ENCODE measurements around the gene C1QC. TPM values are rescaled to one million over a fixed set of nuclear protein-coding genes. Genes with fewer than 3 reads are reported as not detected.

Gene C1QC
- total RNA-seq, 1 experiment from 2014 or later, result 0.59 TPM

GRCh38 chr1:22689505-22689904 is 46.1 kb downstream of the C1QC start:
- POLR2A ChIA-PET, result interaction anchor here (0.7 kb wide), 1 partner anchor 36 kb away, joined by 4 read pairs; no protein-coding TSS in a partner anchor
- H3K79me2 ChIP-seq (ENCODE audit: insufficient read depth, low read length), result no peaks in the 10 kb centered on the region
- H4K20me1 ChIP-seq (ENCODE audit: insufficient read depth), result no peaks in the 10 kb centered on the region
- H3K36me3 ChIP-seq (ENCODE audit: control insufficient read depth in 1 of 2, insufficient read depth in 2 of 2, low read length in 2 of 2), result no peaks in the 10 kb centered on the region
- H3K4me1 ChIP-seq (ENCODE audit: control insufficient read depth in 1 of 2, insufficient read depth in 2 of 2, low read length in 2 of 2), result peaks cover 7 to 15% of the 10 kb centered on the region in 2 experiments; a peak in 3 of 4 replicates
- peak overlapping the region; percentile 18 to 38 for H3K4me3 ChIP-seq (replicated peaks in 1 of 2; ENCODE audit: low read depth in 1 of 2, low read length in 2 of 2)
- H3K27ac ChIP-seq (ENCODE audit: low read depth, low read length), result peak overlapping the region; percentile 2; the same call in 1 of the 2 replicates
- RAD21 ChIA-PET (ENCODE audit: low non-redundant PET in 1 of 2, low total read pairs in 2 of 2, uncharacterized antibody in 2 of 2, unreplicated experiment in 2 of 2), result no interaction called here
- peak overlapping the region; percentile 66 for H2AFZ ChIP-seq (ENCODE audit: low read depth, low read length, poor library complexity, severe bottlenecking)
- intact Hi-C loops (cut with micrococcal nuclease), result no loop called here
- no peaks in the 10 kb centered on the region for H3K27me3 ChIP-seq (ENCODE audit: insufficient read depth, low read length)
- peak; percentile 87 for ATAC-seq
- H3K4me2 ChIP-seq (ENCODE audit: low read length), result peak overlapping the region; percentile 65
- peak; percentile 74 for DNase-seq (ENCODE audit: low read depth, low spot score)
- no peaks in the 10 kb centered on the region for H3K9me2 ChIP-seq (ENCODE audit: insufficient read depth)
- no peaks in the 10 kb centered on the region for H3K9me3 ChIP-seq (ENCODE audit: control insufficient read depth in 1 of 2, insufficient read depth in 1 of 2, low read depth in 1 of 2, low read length in 2 of 2)
- TF ChIP-seq CBX3 (IDR thresholded peaks at IDR 0.05; ENCODE audit: low read depth) (peak; percentile 67; the same call in 1 of the 2 replicates), JUND (IDR thresholded peaks at IDR 0.05) (peak; percentile 72), MAX (IDR thresholded peaks at IDR 0.05) (peak; percentile 39; the same call in 1 of the 2 replicates), POLR2AphosphoS5 (IDR thresholded peaks at IDR 0.05; ENCODE audit: low read depth, low read length) (no peak), FOSL1 (IDR thresholded peaks at IDR 0.05; ENCODE audit: low read depth) (peak; percentile 73), SP1 (IDR thresholded peaks at IDR 0.05; ENCODE audit: low read depth) (peak; percentile 55; the same call in 1 of the 2 replicates), EGR1 (IDR thresholded peaks at IDR 0.05; ENCODE audit: low read depth) (no peak), RAD21 (IDR thresholded peaks at IDR 0.05; ENCODE audit: low read depth) (peak; percentile 29; the same call in 1 of the 2 replicates)
- CTCF ChIA-PET, result interaction anchor here (1.0 to 2.4 kb wide), 3 partner anchors 15 to 172 kb away, joined by 3 to 13 read pairs (median 3); no protein-coding TSS in a partner anchor
- H3K9ac ChIP-seq (ENCODE audit: low read length), result peak overlapping the region; percentile 23; the same call in 1 of the 2 replicates
- no TSS peak for BruUV-seq (replicated peaks)

- BruUV-seq (replicated peaks), result no TSS peak
- H2AFZ ChIP-seq (ENCODE audit: low read depth, low read length, poor library complexity, severe bottlenecking), result no peak overlapping the region
- ATAC-seq, result no peak
- TF ChIP-seq CBX3 (IDR thresholded peaks at IDR 0.05; ENCODE audit: low read depth), result no peak
- TF ChIP-seq ELF1 (IDR thresholded peaks at IDR 0.05; ENCODE audit: borderline replicate concordance, low read depth), result no peak
- no peak for TF ChIP-seq ZNF274 (IDR thresholded peaks at IDR 0.05; ENCODE audit: low read depth, low read length)
- no peak for TF ChIP-seq REST (IDR thresholded peaks at IDR 0.05; ENCODE audit: low read depth)
- no peak for TF ChIP-seq ZFX (IDR thresholded peaks at IDR 0.05)
- no peak for TF ChIP-seq TCF7L2 (IDR thresholded peaks at IDR 0.05; ENCODE audit: borderline replicate concordance, extremely low read depth, insufficient read depth, insufficient read length)
- TF ChIP-seq CEBPB (IDR thresholded peaks at IDR 0.05; ENCODE audit: low read depth), result no peak
- no peak for TF ChIP-seq RAD21 (IDR thresholded peaks at IDR 0.05; ENCODE audit: low read depth)
- no peak for TF ChIP-seq EZH2 (IDR thresholded peaks at IDR 0.05)
- no peak for TF ChIP-seq YY1 (IDR thresholded peaks at IDR 0.05; ENCODE audit: extremely low read depth, insufficient replicate concordance, low read depth, low read length)
Observed at GRCh38 chr1:22691031-22691753, 47.8 kb downstream of the C1QC start.

More at GRCh38 chr1:22691031-22691753, 47.8 kb downstream of the C1QC start:
- no peak overlapping the region for H3K4me2 ChIP-seq (ENCODE audit: low read length)
- no peaks in the 10 kb centered on the region for H3K36me3 ChIP-seq (ENCODE audit: control insufficient read depth in 1 of 2, insufficient read depth in 2 of 2, low read length in 2 of 2)
- H3K9me3 ChIP-seq (ENCODE audit: control insufficient read depth in 1 of 2, insufficient read depth in 1 of 2, low read depth in 1 of 2, low read length in 2 of 2), result no peaks in the 10 kb centered on the region
- no peak for DNase-seq (ENCODE audit: low read depth, low spot score)
- no peak overlapping the region for H3K9ac ChIP-seq (ENCODE audit: low read length)
- no peak overlapping the region for H3K4me3 ChIP-seq (replicated peaks in 1 of 2; ENCODE audit: low read depth in 1 of 2, low read length in 2 of 2)
- POLR2A ChIA-PET, result no interaction called here
- RAD21 ChIA-PET (ENCODE audit: low non-redundant PET in 1 of 2, low total read pairs in 2 of 2, uncharacterized antibody in 2 of 2, unreplicated experiment in 2 of 2), result no interaction called here
- no peaks in the 10 kb centered on the region for H3K9me2 ChIP-seq (ENCODE audit: insufficient read depth)
- H4K20me1 ChIP-seq (ENCODE audit: insufficient read depth), result no peaks in the 10 kb centered on the region
- H3K79me2 ChIP-seq (ENCODE audit: insufficient read depth, low read length), result no peaks in the 10 kb centered on the region
- no peaks in the 10 kb centered on the region for H3K27me3 ChIP-seq (ENCODE audit: insufficient read depth, low read length)
- CTCF ChIA-PET, result interaction anchor here (1.9 kb wide), 1 partner anchor 13 kb away, joined by 6 read pairs; no protein-coding TSS in a partner anchor
- intact Hi-C loops (cut with micrococcal nuclease), result no loop called here
- H3K27ac ChIP-seq (ENCODE audit: low read depth, low read length), result no peak overlapping the region
- peaks cover 7 to 15% of the 10 kb centered on the region in 2 experiments; a peak in 3 of 4 replicates for H3K4me1 ChIP-seq (ENCODE audit: control insufficient read depth in 1 of 2, insufficient read depth in 2 of 2, low read length in 2 of 2)
